ENCODE measurements around the gene UBE2J2. TPM values are rescaled to one million over a fixed set of nuclear protein-coding genes. Genes with fewer than 3 reads are reported as not detected.

Gene UBE2J2
- total and polyA plus RNA-seq, 2 of the 13 experiments (the other 11 are each of a cell fraction or from before 2014, with no cell fraction given) = 25.4 to 29.4 TPM

DNA sequence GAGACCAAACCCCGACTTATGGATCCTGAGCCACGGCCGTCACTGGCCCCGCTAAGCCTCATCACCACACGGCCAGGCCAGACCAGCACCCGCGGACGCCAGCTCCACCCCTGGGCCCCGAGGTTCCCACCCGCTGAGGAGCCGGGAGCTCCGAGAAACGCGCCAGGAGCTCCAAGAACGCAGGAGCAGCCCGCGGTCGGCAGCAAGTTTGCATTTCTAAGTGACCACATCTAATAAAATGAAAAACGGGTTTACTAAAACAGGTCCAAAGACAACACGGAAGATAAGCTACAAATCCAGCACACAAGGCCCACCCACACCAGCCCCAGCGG lies 19.0 kb downstream of the UBE2J2 start:
- Histone ChIP-seq H3K4me3 (replicated peaks in 1 of 3; ENCODE audit: insufficient read depth in 1 of 3, low read depth in 2 of 3, low read length in 3 of 3) (no peak overlapping the region), H3K36me3 (replicated peaks in 1 of 2; ENCODE audit: control insufficient read depth in 1 of 2, insufficient read depth in 2 of 2, low read length in 2 of 2) (peaks cover 12 to 26% of the 10 kb centered on the region in 2 experiments; a peak in 4 of 5 replicates), H4K20me1 (ENCODE audit: insufficient read depth, low read length) (no peaks in the 10 kb centered on the region), H3K27me3 (ENCODE audit: control insufficient read depth in 1 of 2, insufficient read depth in 2 of 2, low read length in 2 of 2) (no peaks in the 10 kb centered on the region), H3K9ac (ENCODE audit: insufficient read depth, low read depth, low read length) (no peak overlapping the region), H3K4me2 (ENCODE audit: low read depth, low read length) (no peak overlapping the region), H3K79me2 (ENCODE audit: insufficient read depth, low read length) (no peaks in the 10 kb centered on the region), H3K4me1 (ENCODE audit: insufficient read depth, low read length) (no peaks in the 10 kb centered on the region), H3K9me3 (ENCODE audit: low read length) (no peaks in the 10 kb centered on the region), H2AFZ (ENCODE audit: low read length) (no peak overlapping the region), H3K27ac (ENCODE audit: extremely low read length, insufficient read depth, low read length) (no peak overlapping the region)
- no peak for DNase-seq (ENCODE audit: low spot score)
- ChIA-PET CTCF (ENCODE audit: low intra/inter-chr PET ratio, low total read pairs) (no interaction called here), POLR2A (no interaction called here)
- no peak for ATAC-seq
- in situ Hi-C loops (cut with HindIII; ENCODE audit: extremely low pct_ligation_motif_present, low pct_unique_long_range_greater_than_20kb) = no loop called here
- TF ChIP-seq CHD4 (IDR thresholded peaks at IDR 0.05; ENCODE audit: borderline replicate concordance, low read length) (no peak), CBX1 (IDR thresholded peaks at IDR 0.05; ENCODE audit: low read depth) (no peak)
- no TSS peak for BruUV-seq (replicated peaks)
- 98% methylated on average over 21 of the region's 21 CpGs for WGBS (ENCODE audit: low lambda C conversion rate)
- intact Hi-C loops (cut with micrococcal nuclease; ENCODE audit: unreplicated experiment) = loop anchor here (5.0 kb wide), 1 partner anchor 132 kb away; no protein-coding TSS in a partner anchor
- FAIRE-seq = no peak

DNA sequence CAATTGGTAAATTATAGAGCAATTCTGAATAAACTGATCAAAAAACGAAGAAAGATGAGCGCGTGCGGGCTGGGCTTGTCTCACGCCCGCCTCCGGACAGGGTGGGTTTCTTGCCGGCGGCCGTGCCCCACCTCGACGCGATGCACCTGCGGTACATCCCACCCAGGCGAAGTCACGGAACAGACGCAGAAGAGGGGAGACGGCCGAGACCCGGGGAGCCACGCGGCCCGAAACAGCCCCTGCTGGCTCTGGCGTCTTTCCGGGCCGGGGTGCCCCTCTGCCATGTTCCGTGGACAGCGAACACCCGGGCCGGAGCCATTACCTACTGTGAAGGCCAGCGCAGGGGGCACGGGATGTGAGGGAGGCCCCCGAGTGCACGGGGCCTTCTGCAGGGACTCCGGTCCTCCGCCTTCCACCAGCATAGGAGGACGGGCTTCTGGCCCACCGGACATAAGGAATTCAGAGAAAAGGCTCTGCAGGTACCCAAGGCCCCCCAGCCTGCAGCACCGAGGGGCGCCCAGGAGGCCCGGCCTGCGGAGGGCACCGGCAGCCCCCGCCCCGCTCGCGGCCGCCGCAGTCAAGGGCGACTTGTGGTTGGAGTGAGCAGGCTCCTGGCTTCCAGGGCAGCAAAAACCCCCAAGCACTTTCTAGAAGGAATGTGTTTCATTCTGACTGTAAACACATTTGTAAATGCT lies 19.5 kb downstream of the UBE2J2 start:
- H3K9ac ChIP-seq (ENCODE audit: insufficient read depth, low read depth, low read length) = no peak overlapping the region
- H3K4me1 ChIP-seq (ENCODE audit: insufficient read depth, low read length) = no peaks in the 10 kb centered on the region
- CTCF ChIA-PET (ENCODE audit: low intra/inter-chr PET ratio, low total read pairs) = interaction anchor here (0.7 kb wide), 1 partner anchor 132 kb away, joined by 3 read pairs; no protein-coding TSS in a partner anchor
- H3K4me2 ChIP-seq (ENCODE audit: low read depth, low read length) = no peak overlapping the region
- no peaks in the 10 kb centered on the region for H3K9me3 ChIP-seq (ENCODE audit: low read length)
- no peak overlapping the region for H3K4me3 ChIP-seq (replicated peaks in 1 of 3; ENCODE audit: insufficient read depth in 1 of 3, low read depth in 2 of 3, low read length in 3 of 3)
- no peaks in the 10 kb centered on the region for H3K79me2 ChIP-seq (ENCODE audit: insufficient read depth, low read length)
- no peaks in the 10 kb centered on the region for H3K27me3 ChIP-seq (ENCODE audit: control insufficient read depth in 1 of 2, insufficient read depth in 2 of 2, low read length in 2 of 2)
- intact Hi-C loops (cut with micrococcal nuclease; ENCODE audit: unreplicated experiment) (loop anchor here (5.0 kb wide), 1 partner anchor 132 kb away; no protein-coding TSS in a partner anchor), in situ Hi-C loops (cut with HindIII; ENCODE audit: extremely low pct_ligation_motif_present, low pct_unique_long_range_greater_than_20kb) (no loop called here)
- BruUV-seq (replicated peaks) = no TSS peak
- POLR2A ChIA-PET = no interaction called here
- no peak overlapping the region for H2AFZ ChIP-seq (ENCODE audit: low read length)
- over 99% methylated on average over 36 of the region's 50 CpGs for WGBS (ENCODE audit: low lambda C conversion rate)
- no peak for ATAC-seq
- H3K27ac ChIP-seq (ENCODE audit: extremely low read length, insufficient read depth, low read length) = no peak overlapping the region
- no peak for FAIRE-seq
- peaks cover 10 to 23% of the 10 kb centered on the region in 2 experiments; a peak in 4 of 5 replicates for H3K36me3 ChIP-seq (replicated peaks in 1 of 2; ENCODE audit: control insufficient read depth in 1 of 2, insufficient read depth in 2 of 2, low read length in 2 of 2)
- H4K20me1 ChIP-seq (ENCODE audit: insufficient read depth, low read length) = no peaks in the 10 kb centered on the region
- no peak for DNase-seq (ENCODE audit: low spot score)
- TF ChIP-seq ZNF576 (CRISPR knock-in tag; IDR thresholded peaks at IDR 0.05) = no peak
- TF ChIP-seq FOXC1 (CRISPR knock-in tag; IDR thresholded peaks at IDR 0.05; ENCODE audit: borderline replicate concordance) = no peak
- no peak for TF ChIP-seq HOXD1 (CRISPR knock-in tag; IDR thresholded peaks at IDR 0.05)
- TF ChIP-seq AGO2 (optimal IDR thresholded peaks at IDR 0.05; ENCODE audit: low read depth, low read length) = peak; percentile 89
- TF ChIP-seq ZNF556 (CRISPR knock-in tag; IDR thresholded peaks at IDR 0.05; ENCODE audit: borderline replicate concordance) = no peak
- TF ChIP-seq ZC3H13 (CRISPR knock-in tag; IDR thresholded peaks at IDR 0.05) = no peak
- no peak for TF ChIP-seq ZNF232 (CRISPR knock-in tag; IDR thresholded peaks at IDR 0.05; ENCODE audit: borderline replicate concordance)
- peak; percentile 48; the same call in 1 of the 2 replicates for TF ChIP-seq RBFOX2 (IDR thresholded peaks at IDR 0.05; ENCODE audit: low read depth, low read length)
- no peak for TF ChIP-seq ZNF12 (CRISPR knock-in tag; IDR thresholded peaks at IDR 0.05)
- TF ChIP-seq, protein P1, sequence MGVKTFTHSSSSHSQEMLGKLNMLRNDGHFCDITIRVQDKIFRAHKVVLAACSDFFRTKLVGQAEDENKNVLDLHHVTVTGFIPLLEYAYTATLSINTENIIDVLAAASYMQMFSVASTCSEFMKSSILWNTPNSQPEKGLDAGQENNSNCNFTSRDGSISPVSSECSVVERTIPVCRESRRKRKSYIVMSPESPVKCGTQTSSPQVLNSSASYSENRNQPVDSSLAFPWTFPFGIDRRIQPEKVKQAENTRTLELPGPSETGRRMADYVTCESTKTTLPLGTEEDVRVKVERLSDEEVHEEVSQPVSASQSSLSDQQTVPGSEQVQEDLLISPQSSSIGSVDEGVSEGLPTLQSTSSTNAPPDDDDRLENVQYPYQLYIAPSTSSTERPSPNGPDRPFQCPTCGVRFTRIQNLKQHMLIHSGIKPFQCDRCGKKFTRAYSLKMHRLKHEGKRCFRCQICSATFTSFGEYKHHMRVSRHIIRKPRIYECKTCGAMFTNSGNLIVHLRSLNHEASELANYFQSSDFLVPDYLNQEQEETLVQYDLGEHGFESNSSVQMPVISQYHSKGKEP (CRISPR knock-in tag; IDR thresholded peaks at IDR 0.05) = no peak
- TF ChIP-seq HOMEZ (CRISPR knock-in tag; IDR thresholded peaks at IDR 0.05; ENCODE audit: low read depth) = no peak

Data from HepG2 (cell line).